ENCODE data around the gene POU2AF2.
"Not testable (repeated sequence)": the region's sequence is repeated elsewhere in the genome, so short reads cannot be mapped to it uniquely, and the experiment has no call there.

Gene POU2AF2

DNA sequence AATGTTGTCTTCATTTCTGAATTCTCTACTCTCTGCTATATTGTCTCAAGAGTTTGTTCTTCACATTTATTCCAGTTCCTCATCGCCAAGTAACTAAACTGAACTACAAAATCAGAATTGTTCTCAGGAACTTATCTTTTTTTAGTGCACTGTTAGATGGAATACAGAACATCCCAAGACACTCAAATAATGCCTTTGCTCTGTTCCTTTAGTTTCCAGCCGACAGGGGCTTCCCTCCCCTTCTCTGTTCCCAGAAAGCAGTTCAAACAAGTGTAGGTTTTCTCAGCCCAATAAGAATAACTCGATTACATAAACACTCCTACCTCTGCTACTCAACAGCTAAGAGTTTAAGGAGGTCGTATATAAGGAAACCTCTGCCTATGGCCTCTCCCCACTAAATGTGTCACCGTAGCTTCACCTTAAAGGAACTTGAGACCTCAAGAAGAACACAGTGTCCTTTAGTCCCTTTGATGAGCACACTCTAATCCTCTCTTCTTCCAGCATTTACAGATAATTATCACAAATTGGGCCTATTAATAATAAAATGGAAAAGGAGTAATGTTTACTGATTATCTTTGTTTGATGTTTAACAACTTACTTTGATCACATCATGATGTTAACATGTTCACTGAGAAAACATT lies 59.8 kb downstream of the POU2AF2 start:
- no peak for DNase-seq

DNA sequence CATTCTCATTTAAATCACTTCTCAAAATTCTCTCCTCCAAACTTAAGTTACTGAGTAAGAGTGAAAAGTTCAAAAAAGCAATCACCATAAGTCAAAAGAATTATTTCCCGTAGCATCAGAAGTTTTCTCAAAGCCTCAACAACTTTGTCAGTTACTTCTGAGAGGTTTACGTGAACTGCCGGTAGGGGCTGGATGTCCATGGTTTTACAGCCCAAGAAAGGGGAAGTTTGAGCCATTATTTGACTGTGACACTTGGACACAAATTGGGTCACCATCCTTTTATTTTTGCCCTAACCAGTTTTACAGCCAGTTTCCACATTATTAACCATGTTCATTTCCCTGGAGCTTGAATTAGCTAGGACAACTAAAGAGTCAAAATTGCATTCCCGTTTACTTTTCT lies 60.4 kb downstream of the POU2AF2 start:
- DNase-seq, result peak in 1 of 2 experiments; percentile 10

DNA sequence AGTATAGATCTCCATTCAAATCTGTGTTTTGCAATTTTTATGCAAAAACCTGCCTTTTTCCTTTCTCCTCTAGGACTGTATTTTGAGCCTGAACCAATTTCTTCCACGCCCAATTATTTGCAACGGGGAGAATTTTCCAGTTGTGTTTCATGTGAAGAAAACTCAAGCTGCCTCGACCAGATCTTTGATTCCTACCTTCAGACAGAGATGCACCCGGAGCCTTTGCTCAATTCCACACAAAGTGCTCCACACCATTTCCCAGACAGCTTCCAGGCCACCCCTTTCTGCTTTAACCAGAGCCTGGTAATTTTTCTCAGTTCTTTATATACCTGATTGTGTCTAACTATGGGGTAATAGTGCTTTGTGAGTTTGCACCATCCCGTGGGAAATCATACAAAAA lies 60.8 kb downstream of the POU2AF2 start:
- no peak for DNase-seq

DNA sequence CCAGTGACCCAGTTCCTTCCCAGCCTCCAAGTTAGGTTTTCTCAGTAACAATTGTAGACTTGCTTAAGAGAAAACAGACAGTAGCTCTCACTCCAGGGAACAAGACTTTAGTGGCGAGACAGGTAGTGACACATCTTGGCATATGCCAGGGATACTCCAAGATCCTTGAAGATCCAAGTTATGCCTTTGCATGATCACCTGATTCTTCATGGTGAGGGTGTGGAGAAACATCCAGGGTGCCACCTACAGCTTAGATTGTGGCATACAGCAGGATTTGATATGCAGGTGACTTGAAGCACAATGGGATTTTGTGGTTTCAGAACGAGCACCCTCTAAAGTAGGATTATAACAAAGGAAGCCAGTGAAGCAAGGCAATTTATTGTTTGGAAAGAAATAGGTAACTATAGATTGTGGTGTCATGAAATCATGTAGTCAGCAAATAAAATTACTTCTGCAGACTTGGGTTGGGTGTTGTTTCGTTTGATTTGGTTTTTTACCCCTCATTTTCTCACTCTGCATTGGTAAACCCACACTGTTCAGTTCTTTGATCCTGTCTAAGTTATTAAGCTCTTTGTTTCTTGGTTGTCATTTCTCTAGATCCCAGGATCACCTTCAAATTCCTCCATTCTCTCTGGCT lies 62.1 kb downstream of the POU2AF2 start:
- DNase-seq, result no peak

DNA sequence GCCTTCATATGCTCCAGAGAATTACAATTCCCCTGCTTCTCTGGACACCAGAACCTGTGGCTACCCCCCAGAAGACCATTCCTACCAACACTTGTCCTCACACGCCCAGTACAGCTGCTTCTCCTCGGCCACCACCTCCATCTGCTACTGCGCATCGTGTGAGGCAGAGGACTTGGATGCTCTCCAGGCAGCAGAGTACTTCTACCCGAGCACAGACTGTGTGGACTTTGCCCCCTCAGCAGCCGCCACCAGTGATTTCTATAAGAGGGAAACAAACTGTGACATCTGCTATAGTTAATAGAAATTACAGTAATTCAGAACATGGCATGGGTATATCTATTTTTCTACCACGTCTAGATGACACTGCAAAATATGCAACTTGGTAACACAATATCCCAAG lies 62.6 kb downstream of the POU2AF2 start:
- DNase-seq, result no peak

GRCh38 chr11:111309215-111309915 lies 63.8 kb downstream of the POU2AF2 start:
- no peak for DNase-seq

DNA sequence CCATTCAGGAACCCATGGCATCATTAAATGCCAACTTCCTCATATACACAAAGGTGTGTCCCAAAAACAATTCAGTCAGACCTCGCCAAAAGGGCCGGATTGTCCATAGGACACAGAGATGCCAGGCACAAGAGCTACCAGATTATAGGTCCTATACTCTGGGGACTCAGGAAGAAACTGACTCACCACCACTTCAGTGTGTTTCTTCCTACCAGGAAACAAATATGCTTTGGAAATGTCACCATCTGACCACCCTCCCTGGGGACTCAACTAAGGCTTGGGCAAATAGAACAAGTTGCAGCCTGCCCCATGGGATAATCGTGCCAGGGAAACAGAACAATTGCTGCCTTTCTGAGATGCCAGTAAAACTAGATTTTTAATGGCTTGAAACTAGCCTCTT lies 64.6 kb downstream of the POU2AF2 start:
- DNase-seq, result no peak

DNA sequence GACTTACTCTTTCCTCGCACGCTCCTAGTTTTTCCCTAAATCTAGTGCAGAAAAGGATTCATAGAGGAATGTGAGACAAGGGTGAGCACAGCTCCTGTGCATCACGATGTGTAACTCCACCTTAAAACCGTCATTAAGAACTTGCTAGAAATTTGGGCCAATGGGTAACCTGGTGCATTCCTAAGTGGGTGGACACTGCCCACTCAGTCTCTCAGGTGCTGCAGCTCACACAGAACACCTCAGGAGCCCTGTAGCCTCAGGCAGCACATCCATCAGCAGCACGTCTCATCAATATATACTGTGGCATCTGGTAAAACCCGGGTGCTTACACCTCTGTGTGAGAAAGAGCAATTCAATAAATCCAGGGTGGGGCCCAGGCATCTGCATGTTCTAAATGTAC lies 65.2 kb downstream of the POU2AF2 start:
- no peak for DNase-seq

- DNase-seq, result no peak
Measured at GRCh38 chr11:111312076-111312475, 66.6 kb downstream of the POU2AF2 start.

- DNase-seq, result no peak
Measured at GRCh38 chr11:111319296-111319695, 73.8 kb downstream of the POU2AF2 start.

DNA sequence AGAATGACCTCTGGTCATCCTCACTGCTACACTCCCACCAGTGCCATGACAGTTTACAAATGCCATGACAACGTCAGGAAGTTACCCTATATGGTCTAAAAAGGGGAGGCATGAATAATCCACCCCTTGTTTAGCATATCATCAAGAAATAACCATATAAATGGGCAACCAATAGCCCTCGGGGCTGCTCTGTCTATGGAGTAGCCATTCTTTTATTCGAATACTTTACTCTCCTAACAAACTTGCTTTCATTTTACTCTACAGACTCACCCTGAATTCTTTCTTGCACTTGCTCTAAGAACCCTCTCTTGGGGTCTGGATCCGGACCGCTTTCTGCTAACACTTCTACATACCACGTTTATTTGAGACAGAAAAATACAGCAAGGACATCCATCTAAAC lies 74.7 kb downstream of the POU2AF2 start:
- DNase-seq, result not testable (repeated sequence)

GRCh38 chr11:111320728-111321568 lies 75.4 kb downstream of the POU2AF2 start:
- no peak for DNase-seq

GRCh38 chr11:111322534-111322933 lies 77.0 kb downstream of the POU2AF2 start:
- no peak for DNase-seq

GRCh38 chr11:111324277-111324720 lies 78.8 kb downstream of the POU2AF2 start:
- no peak for DNase-seq

- no peak for DNase-seq
Measured at GRCh38 chr11:111325259-111325658, 79.7 kb downstream of the POU2AF2 start.

DNA sequence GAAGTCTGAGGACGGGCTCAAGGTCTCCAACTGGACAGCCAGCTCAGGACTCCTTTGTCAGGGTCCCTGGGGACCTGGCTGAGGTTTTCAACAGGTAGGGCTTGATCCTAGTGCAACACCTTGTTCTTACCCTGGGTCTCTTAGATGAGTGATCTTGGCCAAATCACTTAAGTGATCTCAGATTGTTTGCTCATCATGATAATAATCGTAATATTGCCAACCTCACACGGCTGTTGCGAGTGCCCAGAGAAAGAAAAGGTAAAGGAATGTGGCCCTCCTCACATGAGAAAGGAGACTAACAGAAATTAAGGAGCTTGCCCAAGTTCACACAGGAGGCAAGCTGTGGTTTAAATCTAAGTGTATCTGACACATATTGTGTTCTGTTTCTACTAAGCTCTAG lies 81.3 kb downstream of the POU2AF2 start:
- DNase-seq, result no peak

DNA sequence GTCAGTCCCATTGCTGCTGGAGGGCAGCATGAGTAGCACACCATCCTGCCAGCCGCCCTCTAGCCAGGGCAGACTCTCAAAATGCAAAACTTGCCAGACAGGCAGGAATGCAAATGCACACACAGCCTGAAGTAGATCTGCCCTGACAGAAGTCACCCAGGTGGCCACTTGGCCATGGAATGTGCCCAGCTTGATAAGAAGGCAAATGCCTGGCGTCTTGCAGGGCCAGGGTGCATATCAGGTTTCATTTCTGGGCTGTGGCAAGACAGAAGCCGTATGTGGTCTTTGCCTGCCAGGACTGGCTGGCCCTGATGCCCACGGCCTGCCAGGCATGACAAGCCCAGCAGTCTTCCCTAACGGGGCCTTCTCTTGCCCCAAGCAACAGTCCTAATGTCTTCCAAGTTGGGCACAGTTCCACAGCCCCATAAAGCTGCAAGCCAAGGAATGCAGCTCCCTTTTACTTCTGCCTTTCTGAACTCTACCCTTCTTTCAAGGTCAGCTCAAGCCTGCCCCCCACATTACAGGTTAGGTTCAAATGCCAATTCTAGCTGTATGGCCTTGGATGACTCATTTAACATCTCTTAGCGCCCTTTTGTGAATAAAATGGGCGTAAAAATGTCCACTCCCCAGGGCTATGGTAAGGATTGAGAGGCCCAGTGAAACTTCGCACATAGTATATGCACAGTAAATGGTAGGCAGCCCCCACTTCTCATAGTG lies 82.5 kb downstream of the POU2AF2 start:
- no peak for DNase-seq

- no peak for DNase-seq
Measured at GRCh38 chr11:111329306-111330204, 84.0 kb downstream of the POU2AF2 start.

DNA sequence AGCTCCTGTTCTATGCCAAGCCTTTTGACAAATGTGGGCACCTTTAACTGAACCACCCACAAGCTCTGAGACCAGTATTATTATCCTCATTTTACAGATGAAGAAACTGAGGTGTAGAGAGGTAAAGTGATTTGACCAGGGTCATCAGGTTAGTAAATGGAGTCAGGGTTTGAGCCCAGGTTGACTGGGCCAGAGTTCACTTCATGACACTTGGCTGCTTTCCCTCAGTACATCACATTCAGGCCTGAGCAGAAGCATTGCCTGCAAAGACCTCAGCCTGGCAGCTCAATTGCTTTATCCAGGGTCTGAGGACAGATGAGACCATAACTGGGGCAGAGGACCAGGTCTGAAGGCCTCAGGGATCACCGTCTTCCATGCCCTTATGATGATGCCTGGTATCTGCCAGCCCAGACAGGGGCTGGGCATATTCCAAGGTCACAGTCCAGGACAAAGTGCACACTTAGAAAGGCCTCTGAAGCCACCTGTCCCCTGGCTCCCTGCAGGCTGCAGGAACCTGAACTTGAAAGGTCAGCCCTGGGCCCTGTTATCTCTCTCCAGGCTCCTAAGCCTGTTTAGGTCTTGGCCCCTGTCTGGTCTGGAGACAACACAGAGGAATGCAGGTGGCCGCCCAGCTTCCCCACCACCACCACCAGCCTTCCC lies 84.8 kb downstream of the POU2AF2 start:
- DNase-seq, result no peak

DNA sequence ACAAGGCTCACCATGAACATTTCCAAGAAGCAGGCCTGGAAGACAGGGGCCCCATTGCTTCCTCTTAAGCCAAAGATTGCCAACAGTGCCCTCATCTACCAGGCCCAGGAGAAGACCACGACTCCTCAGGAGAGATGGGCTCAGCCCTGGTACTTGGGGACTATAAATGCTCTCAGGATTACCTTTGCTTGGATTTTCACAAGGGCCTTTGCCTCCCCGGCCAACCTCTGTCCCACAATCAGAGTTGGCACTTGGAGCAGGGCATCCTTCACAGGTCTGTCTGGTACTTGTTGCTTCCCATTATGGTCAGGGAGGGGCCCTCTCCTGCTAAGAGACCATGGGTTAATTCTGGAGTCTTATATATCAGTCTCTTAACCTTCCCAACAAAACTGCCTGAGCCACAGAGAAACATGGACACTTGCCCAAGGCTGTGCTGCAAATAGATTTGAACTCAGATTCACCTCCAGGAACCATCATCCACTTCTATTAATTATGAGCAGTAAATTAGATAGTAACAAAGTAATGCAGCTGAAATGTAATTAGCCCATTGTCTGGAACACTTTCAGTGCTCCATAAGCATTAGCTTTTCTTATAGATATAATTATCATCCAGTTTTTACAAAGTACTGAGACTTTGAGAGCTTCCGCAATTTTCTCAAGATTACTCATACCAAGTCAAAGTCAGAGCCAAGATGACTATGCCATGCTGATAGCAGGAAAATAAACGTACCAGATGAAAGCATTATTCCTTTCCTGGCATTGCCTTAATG lies 86.4 kb downstream of the POU2AF2 start:
- no peak for DNase-seq

Data from Kasumi-1 (cell line).